Stimulated activated naive B cell treated with anti-CD40 and anti-IgM and Interleukin-4, amounts not matched to agents 10 μg/mL and 1 μg/mL and 100 μg/mL, for 72 hours (primary cell): ENCODE results near the gene AGBL4.
"Not testable (repeated sequence)": the region's sequence is repeated elsewhere in the genome, so short reads cannot be mapped to it uniquely, and the experiment has no call there.

Experiments
- ATAC-seq, 2 donors: fragments of 150-1000 bp; cut with Tn5 transposase; replicated peaks; 2 replicates each; pipeline ENCODE4 v1.10.0; 2021; ENCODE audit warnings: moderate library complexity in 1 of 2
- DNase-seq: peaks from one replicate; pipeline ENCODE4 v3.0.0; 2021
- H3K27ac Mint-ChIP-seq: one replicate; pipeline ENCODE4 v1.8.0; 2022; ENCODE audit warnings: mild to moderate bottlenecking, mixed read lengths
- H3K27me3 Mint-ChIP-seq, 2 donors: one replicate each; pipeline ENCODE4 v1.8.0; 2022; ENCODE audit warnings: mixed read lengths in 2 of 2
- H3K36me3 Mint-ChIP-seq, 2 donors: one replicate each; pipeline ENCODE4 v1.8.0; 2022; ENCODE audit warnings: mixed read lengths in 2 of 2, mild to moderate bottlenecking in 1 of 2
- H3K4me1 Mint-ChIP-seq, 2 donors: one replicate each; pipeline ENCODE4 v1.8.0; 2022; ENCODE audit warnings: mixed read lengths in 2 of 2, mild to moderate bottlenecking in 1 of 2
- H3K4me3 Mint-ChIP-seq, 2 donors: one replicate each; pipeline ENCODE4 v1.8.0; 2022; ENCODE audit warnings: mild to moderate bottlenecking in 2 of 2, mixed read lengths in 2 of 2, moderate library complexity in 1 of 2
- H3K9me3 Mint-ChIP-seq, 2 donors: one replicate each; pipeline ENCODE4 v1.8.0; 2022; ENCODE audit warnings: mixed read lengths in 2 of 2, mild to moderate bottlenecking in 1 of 2

The AGBL4 gene

GRCh38 chr1:49257211-49258049 lies 766.3 kb downstream of the AGBL4 start:
- not testable (repeated sequence) for H3K36me3 Mint-ChIP-seq, H3K27me3 Mint-ChIP-seq, H3K27ac Mint-ChIP-seq, ATAC-seq, H3K4me1 Mint-ChIP-seq
- peak; percentile 1 for DNase-seq
- peak overlapping the region in 1 of 2 donors; percentile 74 for H3K4me3 Mint-ChIP-seq
- peaks cover 18 to 20% of the 10 kb centered on the region in 2 donors for H3K9me3 Mint-ChIP-seq

GRCh38 chr1:49252917-49253316 lies 770.8 kb downstream of the AGBL4 start:
- Mint-ChIP-seq H3K4me3 (no peak overlapping the region), H3K4me1 (no peaks in the 10 kb centered on the region), H3K27me3 (peaks cover 0 to 7% of the 10 kb centered on the region in 2 donors), H3K9me3 (peaks cover 24 to 25% of the 10 kb centered on the region in 2 donors), H3K36me3 (no peaks in the 10 kb centered on the region), H3K27ac (no peak overlapping the region)
- ATAC-seq (no peak), DNase-seq (no peak)

- no peaks in the 10 kb centered on the region for H3K36me3 Mint-ChIP-seq
- ATAC-seq (no peak), DNase-seq (no peak)
- no peaks in the 10 kb centered on the region for H3K4me1 Mint-ChIP-seq
- H3K9me3 Mint-ChIP-seq: peaks cover 21 to 25% of the 10 kb centered on the region in 2 donors
- H3K27ac Mint-ChIP-seq: no peak overlapping the region
- no peak overlapping the region for H3K4me3 Mint-ChIP-seq
- peaks cover 0 to 7% of the 10 kb centered on the region in 2 donors for H3K27me3 Mint-ChIP-seq
Measured at GRCh38 chr1:49251019-49251784, 772.6 kb downstream of the AGBL4 start.

- Mint-ChIP-seq H3K27ac (no peak overlapping the region), H3K4me3 (no peak overlapping the region), H3K36me3 (no peaks in the 10 kb centered on the region), H3K9me3 (peaks cover 4 to 10% of the 10 kb centered on the region in 2 donors), H3K27me3 (no peaks in the 10 kb centered on the region), H3K4me1 (no peaks in the 10 kb centered on the region)
- ATAC-seq: no peak
- no peak for DNase-seq
Measured at GRCh38 chr1:49240709-49241221, 783.0 kb downstream of the AGBL4 start.

GRCh38 chr1:49234988-49235387 lies 788.8 kb downstream of the AGBL4 start:
- Mint-ChIP-seq H3K27ac (no peak overlapping the region), H3K4me3 (no peak overlapping the region), H3K27me3 (no peaks in the 10 kb centered on the region), H3K9me3 (peaks cover 4 to 10% of the 10 kb centered on the region in 2 donors), H3K36me3 (no peaks in the 10 kb centered on the region), H3K4me1 (no peaks in the 10 kb centered on the region)
- DNase-seq (no peak), ATAC-seq (no peak)

GRCh38 chr1:49229555-49229954 lies 794.2 kb downstream of the AGBL4 start:
- Mint-ChIP-seq H3K36me3 (no peaks in the 10 kb centered on the region), H3K27me3 (no peaks in the 10 kb centered on the region), H3K4me3 (no peak overlapping the region), H3K4me1 (no peaks in the 10 kb centered on the region), H3K27ac (no peak overlapping the region), H3K9me3 (no peaks in the 10 kb centered on the region)
- no peak for DNase-seq
- no peak for ATAC-seq

GRCh38 chr1:49226758-49227157 lies 797.0 kb downstream of the AGBL4 start:
- Mint-ChIP-seq H3K27me3 (no peaks in the 10 kb centered on the region), H3K9me3 (no peaks in the 10 kb centered on the region), H3K27ac (no peak overlapping the region), H3K4me3 (no peak overlapping the region), H3K36me3 (no peaks in the 10 kb centered on the region), H3K4me1 (no peaks in the 10 kb centered on the region)
- ATAC-seq (no peak), DNase-seq (no peak)

GRCh38 chr1:49225464-49225863 lies 798.3 kb downstream of the AGBL4 start:
- no peaks in the 10 kb centered on the region for H3K36me3 Mint-ChIP-seq
- no peak for DNase-seq
- no peaks in the 10 kb centered on the region for H3K27me3 Mint-ChIP-seq
- H3K27ac Mint-ChIP-seq: no peak overlapping the region
- H3K4me3 Mint-ChIP-seq: no peak overlapping the region
- no peaks in the 10 kb centered on the region for H3K9me3 Mint-ChIP-seq
- no peaks in the 10 kb centered on the region for H3K4me1 Mint-ChIP-seq
- no peak for ATAC-seq

GRCh38 chr1:49213301-49213700 lies 810.5 kb downstream of the AGBL4 start:
- Mint-ChIP-seq H3K27me3 (peaks cover 4 to 5% of the 10 kb centered on the region in 2 donors), H3K9me3 (no peaks in the 10 kb centered on the region), H3K36me3 (no peaks in the 10 kb centered on the region), H3K4me3 (no peak overlapping the region), H3K27ac (no peak overlapping the region), H3K4me1 (no peaks in the 10 kb centered on the region)
- ATAC-seq (no peak), DNase-seq (no peak)

GRCh38 chr1:49208712-49209111 lies 815.0 kb downstream of the AGBL4 start:
- Mint-ChIP-seq H3K9me3 (no peaks in the 10 kb centered on the region), H3K27me3 (peaks cover 0 to 4% of the 10 kb centered on the region in 2 donors), H3K27ac (no peak overlapping the region), H3K4me3 (no peak overlapping the region), H3K4me1 (no peaks in the 10 kb centered on the region), H3K36me3 (no peaks in the 10 kb centered on the region)
- no peak for ATAC-seq
- DNase-seq: no peak

- H3K4me1 Mint-ChIP-seq: no peaks in the 10 kb centered on the region
- no peak for ATAC-seq
- H3K27me3 Mint-ChIP-seq: peaks cover 0 to 2% of the 10 kb centered on the region in 2 donors
- DNase-seq: no peak
- no peak overlapping the region for H3K4me3 Mint-ChIP-seq
- H3K27ac Mint-ChIP-seq: no peak overlapping the region
- peaks cover 7% of the 10 kb centered on the region in 2 donors for H3K9me3 Mint-ChIP-seq
- H3K36me3 Mint-ChIP-seq: no peaks in the 10 kb centered on the region
Measured at GRCh38 chr1:49204720-49205119, 819.0 kb downstream of the AGBL4 start.

GRCh38 chr1:49200738-49201137 lies 823.0 kb downstream of the AGBL4 start:
- Mint-ChIP-seq H3K27me3 (peaks cover 4 to 5% of the 10 kb centered on the region in 2 donors), H3K4me1 (no peaks in the 10 kb centered on the region), H3K36me3 (no peaks in the 10 kb centered on the region), H3K27ac (no peak overlapping the region), H3K4me3 (no peak overlapping the region), H3K9me3 (peaks cover 12 to 14% of the 10 kb centered on the region in 2 donors)
- no peak for ATAC-seq
- DNase-seq: no peak

GRCh38 chr1:49199564-49199963 lies 824.2 kb downstream of the AGBL4 start:
- H3K9me3 Mint-ChIP-seq: peaks cover 18 to 23% of the 10 kb centered on the region in 2 donors
- no peak overlapping the region for H3K4me3 Mint-ChIP-seq
- DNase-seq: no peak
- no peaks in the 10 kb centered on the region for H3K36me3 Mint-ChIP-seq
- peaks cover 4 to 5% of the 10 kb centered on the region in 2 donors for H3K27me3 Mint-ChIP-seq
- ATAC-seq: no peak
- H3K27ac Mint-ChIP-seq: no peak overlapping the region
- no peaks in the 10 kb centered on the region for H3K4me1 Mint-ChIP-seq

- DNase-seq (no peak), ATAC-seq (no peak)
- peaks cover 15 to 20% of the 10 kb centered on the region in 2 donors for H3K9me3 Mint-ChIP-seq
- no peaks in the 10 kb centered on the region for H3K4me1 Mint-ChIP-seq
- H3K4me3 Mint-ChIP-seq: no peak overlapping the region
- H3K27ac Mint-ChIP-seq: no peak overlapping the region
- no peaks in the 10 kb centered on the region for H3K36me3 Mint-ChIP-seq
- H3K27me3 Mint-ChIP-seq: peaks cover 4 to 5% of the 10 kb centered on the region in 2 donors
Measured at GRCh38 chr1:49197081-49197480, 826.7 kb downstream of the AGBL4 start.
